SK-N-SH (cell line): ENCODE measurements around the gene JAZF1. TPM values are rescaled to one million over a fixed set of nuclear protein-coding genes. Genes with fewer than 3 reads are reported as not detected.

Experiments used
- CTCF ChIA-PET: fragments of 300-600, 350-600 bp; formaldehyde crosslinking; extraction: SDS; loops from one replicate; lab custom pipeline; 2021; lab: Yijun Ruan, JAX
- POLR2A ChIA-PET: fragments of 350-600 bp; sonication (Branson Sonifier 250); formaldehyde crosslinking; extraction: SDS; loops from one replicate; lab custom pipeline; 2020; ENCODE audit warnings: antibody characterized with exemption, inconsistent platforms; lab: Yijun Ruan, JAX
- DNase-seq: peaks from one replicate; pipeline ENCODE4 v3.0.0; 2012
- H2AFZ ChIP-seq: fragments of 200-600 bp; sonication (generic); 2 replicates; pipeline ENCODE4 v1.8.1; 2016; ENCODE audit warnings: antibody characterized with exemption, mild to moderate bottlenecking, low read depth
- H3F3A ChIP-seq: fragments of 200-600 bp; sonication (generic); replicated peaks from 2 replicates; pipeline ENCODE3; 2016; ENCODE audit warnings: antibody characterized with exemption, mild to moderate bottlenecking; ENCODE audit not compliant: insufficient read depth
- H3K27ac ChIP-seq, 2 experiments: fragments of 200-500 bp in 1 of 2; fragments of 200-600 bp in 1 of 2; sonication (Bioruptor generic) in 1 of 2; sonication (generic), shearing (Covaris generic) in 1 of 2; 2 replicates each; pipeline versions ENCODE4 v1.5.1 to v1.6.1; 2014 to 2016; ENCODE audit warnings: low read depth in 2 of 2, inconsistent platforms in 1 of 2, low read length in 1 of 2, mild to moderate bottlenecking in 1 of 2, mixed read lengths in 1 of 2
- H3K27me3 ChIP-seq: fragments of 200-600 bp; sonication (generic), shearing (Covaris generic); 2 replicates; pipeline ENCODE4 v1.6.1; 2016; ENCODE audit warnings: mixed run types; ENCODE audit not compliant: insufficient read depth
- H3K36me3 ChIP-seq, 2 experiments: fragments of 200-500 bp in 1 of 2; fragments of 200-600 bp in 1 of 2; sonication (Bioruptor generic) in 1 of 2; sonication (generic) in 1 of 2; replicated peaks in 1 of 2; 2 replicates each; pipeline versions ENCODE3 to v1.5.1; 2014 to 2016; ENCODE audit warnings: low read length in 1 of 2, mild to moderate bottlenecking in 1 of 2; ENCODE audit not compliant: insufficient read depth in 2 of 2, control insufficient read depth in 1 of 2
- H3K4me1 ChIP-seq, 2 experiments: fragments of 200-500 bp in 1 of 2; fragments of 200-600 bp in 1 of 2; sonication (Bioruptor generic) in 1 of 2; sonication (generic), shearing (Covaris generic) in 1 of 2; 2 replicates each; pipeline versions ENCODE4 v1.5.1 to v1.6.1; 2014 to 2016; ENCODE audit warnings: low read depth in 1 of 2, low read length in 1 of 2, mixed run types in 1 of 2; ENCODE audit not compliant: insufficient read depth in 2 of 2, control insufficient read depth in 1 of 2
- H3K4me2 ChIP-seq: fragments of 200-600 bp; sonication (generic), shearing (Covaris generic); 2 replicates; pipeline ENCODE4 v1.6.1; 2017; ENCODE audit warnings: mixed run types
- H3K4me3 ChIP-seq, 2 experiments: fragments of 200-500 bp in 1 of 2; fragments of 200-600 bp in 1 of 2; sonication (Bioruptor generic) in 1 of 2; sonication (generic), shearing (Covaris generic) in 1 of 2; 2 replicates each; pipeline versions ENCODE4 v1.5.1 to v1.8.1; 2014 to 2016; ENCODE audit warnings: low read depth in 2 of 2, inconsistent platforms in 1 of 2, low read length in 1 of 2, mild to moderate bottlenecking in 1 of 2, mixed read lengths in 1 of 2, moderate library complexity in 1 of 2
- H3K79me2 ChIP-seq: fragments of 200-600 bp; sonication (generic); 2 replicates; pipeline ENCODE4 v1.8.1; 2017; ENCODE audit warnings: mild to moderate bottlenecking; ENCODE audit not compliant: insufficient read depth
- H3K9ac ChIP-seq: fragments of 200-600 bp; sonication (generic); 2 replicates; pipeline ENCODE4 v1.6.1; 2017; ENCODE audit warnings: mixed run types
- H3K9me2 ChIP-seq: fragments of 200-600 bp; sonication (generic); 2 replicates; pipeline ENCODE4 v1.6.1; 2017; ENCODE audit warnings: mixed run types
- H3K9me3 ChIP-seq: fragments of 200-600 bp; sonication (generic); 2 replicates; pipeline ENCODE4 v1.6.1; 2017; ENCODE audit warnings: mixed run types, mild to moderate bottlenecking, moderate library complexity
- H4K20me1 ChIP-seq: fragments of 200-600 bp; sonication (generic); 2 replicates; pipeline ENCODE4 v1.6.1; 2017; ENCODE audit warnings: mild to moderate bottlenecking, mixed run types; ENCODE audit not compliant: insufficient read depth
- CHD2 ChIP-seq: fragments of 150-350 bp; IDR thresholded peaks from 2 replicates; pipeline ENCODE4 v1.6.1; 2018; ENCODE audit warnings: low read length; ENCODE audit not compliant: partially characterized antibody
- ELF1 ChIP-seq: IDR thresholded peaks from 2 replicates; pipeline ENCODE4 v1.4.0; 2012
- EP300 ChIP-seq, 2 experiments: IDR thresholded peaks; 2 replicates each; pipeline versions ENCODE4 v1.4.0 to v1.6.1; 2012; ENCODE audit warnings: borderline replicate concordance in 1 of 2, low read depth in 1 of 2, low read length in 1 of 2
- EZH2phosphoT487 ChIP-seq: fragments of 200-600 bp; sonication (generic); IDR thresholded peaks from 2 replicates; pipeline ENCODE4 v1.6.1; 2017; ENCODE audit warnings: low read depth, mixed run types, mild to moderate bottlenecking, antibody characterized with exemption, moderate library complexity, borderline replicate concordance
- FOXJ3 ChIP-seq: sonication (generic); formaldehyde crosslinking; IDR thresholded peaks from 2 replicates; pipeline ENCODE4 v1.5.1; 2020; ENCODE audit warnings: mild to moderate bottlenecking, missing genetic modification reagents
- GABPA ChIP-seq: IDR thresholded peaks from 2 replicates; pipeline ENCODE4 v1.4.0; 2012; ENCODE audit warnings: low read depth, mild to moderate bottlenecking
- MAX ChIP-seq: IDR thresholded peaks from 2 replicates; pipeline ENCODE4 v1.4.0; 2012; ENCODE audit warnings: low read depth
- MEF2A ChIP-seq: IDR thresholded peaks from 2 replicates; pipeline ENCODE4 v1.4.0; 2012; ENCODE audit warnings: low read depth, borderline replicate concordance
- NFIC ChIP-seq: IDR thresholded peaks from 2 replicates; pipeline ENCODE4 v1.4.0; 2012; ENCODE audit warnings: borderline replicate concordance
- PBX3 ChIP-seq: IDR thresholded peaks from 2 replicates; pipeline ENCODE4; 2012
- RAD21 ChIP-seq: IDR thresholded peaks from 2 replicates; pipeline ENCODE4 v1.6.1; 2012; ENCODE audit warnings: mild to moderate bottlenecking, low read length
- RCOR1 ChIP-seq: fragments of 150-350 bp; IDR thresholded peaks from 2 replicates; pipeline ENCODE4 v1.6.1; 2017; ENCODE audit warnings: antibody characterized with exemption, low read length
- SMC3 ChIP-seq: IDR thresholded peaks from 2 replicates; pipeline ENCODE4 v1.6.1; 2012; ENCODE audit warnings: low read depth, low read length, improper control_type of control experiment
- TAF1 ChIP-seq: IDR thresholded peaks from 2 replicates; pipeline ENCODE4 v1.6.1; 2012; ENCODE audit warnings: low read depth, mild to moderate bottlenecking, low read length, moderate library complexity, borderline replicate concordance
- TEAD4 ChIP-seq: IDR thresholded peaks from 2 replicates; pipeline ENCODE4 v1.4.0; 2012; ENCODE audit warnings: mild to moderate bottlenecking, borderline replicate concordance; ENCODE audit not compliant: insufficient read depth
- USF1 ChIP-seq: IDR thresholded peaks from 2 replicates; pipeline ENCODE4 v1.4.0; 2012; ENCODE audit warnings: low read depth, borderline replicate concordance
- WGBS: methylation state at CpG from one replicate; pipeline ENCODE4 v1.1.6; 2017; ENCODE audit warnings: low lambda C conversion rate; 5-methylcytosine and 5-hydroxymethylcytosine counted together
- polyA plus RNA-seq, 3 experiments: library from polyadenylated mRNA; depleted of rRNA; stranded (reverse); fragments of >200 nt; gene quantifications; 2 replicates each; pipeline ENCODE4 v1.2.3, GENCODE V29; 2012
- TF ChIP-seq, protein P1 (sequence below): IDR thresholded peaks from 2 replicates; pipeline ENCODE4 v1.6.1; 2012; ENCODE audit warnings: mild to moderate bottlenecking, low read depth, low read length, moderate library complexity
- TF ChIP-seq, protein P2 (sequence below): fragments of 200-600 bp; sonication (generic); IDR thresholded peaks from 2 replicates; pipeline ENCODE4 v1.6.1; 2017; ENCODE audit warnings: antibody characterized with exemption, mild to moderate bottlenecking, moderate library complexity
- TF ChIP-seq, protein P3 (sequence below): fragments of 150-350 bp; IDR thresholded peaks from 2 replicates; pipeline ENCODE4 v1.6.1; 2017; ENCODE audit warnings: antibody characterized with exemption, low read length, low read depth, borderline replicate concordance
- TF ChIP-seq, protein P4 (sequence below): fragments of 150-350 bp; IDR thresholded peaks from 2 replicates; pipeline ENCODE4 v1.6.1; 2016; ENCODE audit warnings: mild to moderate bottlenecking, low read depth, low read length

JAZF1 gene
- polyA plus RNA-seq, 1 of the 3 experiments (the other 2 are of a cell fraction), result 1.7 TPM

- TF ChIP-seq USF1, result no peak
- TF ChIP-seq, protein P1, sequence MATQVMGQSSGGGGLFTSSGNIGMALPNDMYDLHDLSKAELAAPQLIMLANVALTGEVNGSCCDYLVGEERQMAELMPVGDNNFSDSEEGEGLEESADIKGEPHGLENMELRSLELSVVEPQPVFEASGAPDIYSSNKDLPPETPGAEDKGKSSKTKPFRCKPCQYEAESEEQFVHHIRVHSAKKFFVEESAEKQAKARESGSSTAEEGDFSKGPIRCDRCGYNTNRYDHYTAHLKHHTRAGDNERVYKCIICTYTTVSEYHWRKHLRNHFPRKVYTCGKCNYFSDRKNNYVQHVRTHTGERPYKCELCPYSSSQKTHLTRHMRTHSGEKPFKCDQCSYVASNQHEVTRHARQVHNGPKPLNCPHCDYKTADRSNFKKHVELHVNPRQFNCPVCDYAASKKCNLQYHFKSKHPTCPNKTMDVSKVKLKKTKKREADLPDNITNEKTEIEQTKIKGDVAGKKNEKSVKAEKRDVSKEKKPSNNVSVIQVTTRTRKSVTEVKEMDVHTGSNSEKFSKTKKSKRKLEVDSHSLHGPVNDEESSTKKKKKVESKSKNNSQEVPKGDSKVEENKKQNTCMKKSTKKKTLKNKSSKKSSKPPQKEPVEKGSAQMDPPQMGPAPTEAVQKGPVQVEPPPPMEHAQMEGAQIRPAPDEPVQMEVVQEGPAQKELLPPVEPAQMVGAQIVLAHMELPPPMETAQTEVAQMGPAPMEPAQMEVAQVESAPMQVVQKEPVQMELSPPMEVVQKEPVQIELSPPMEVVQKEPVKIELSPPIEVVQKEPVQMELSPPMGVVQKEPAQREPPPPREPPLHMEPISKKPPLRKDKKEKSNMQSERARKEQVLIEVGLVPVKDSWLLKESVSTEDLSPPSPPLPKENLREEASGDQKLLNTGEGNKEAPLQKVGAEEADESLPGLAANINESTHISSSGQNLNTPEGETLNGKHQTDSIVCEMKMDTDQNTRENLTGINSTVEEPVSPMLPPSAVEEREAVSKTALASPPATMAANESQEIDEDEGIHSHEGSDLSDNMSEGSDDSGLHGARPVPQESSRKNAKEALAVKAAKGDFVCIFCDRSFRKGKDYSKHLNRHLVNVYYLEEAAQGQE, result no peak
- TF ChIP-seq, all 33 proteins: peak for 0
Observed at GRCh38 chr7:28199021-28199510, 18.5 kb upstream of the JAZF1 start (continued).

- no peak overlapping the region for H3K4me3 ChIP-seq
- H3K27me3 ChIP-seq, result no peaks in the 10 kb centered on the region
- POLR2A ChIA-PET, result no interaction called here
- peaks cover 0 to 2% of the 10 kb centered on the region in 2 experiments; a peak in 1 of 4 replicates for H3K4me1 ChIP-seq
- H3K79me2 ChIP-seq, result no peaks in the 10 kb centered on the region
- no peak overlapping the region for H2AFZ ChIP-seq
- no peaks in the 10 kb centered on the region for H3K36me3 ChIP-seq
- no peaks in the 10 kb centered on the region for H3K9me3 ChIP-seq
- no peaks in the 10 kb centered on the region for H4K20me1 ChIP-seq
- DNase-seq, result no peak
- no peaks in the 10 kb centered on the region for H3F3A ChIP-seq
- WGBS, result 54% methylated on average over 4 of the region's 4 CpGs
- H3K9ac ChIP-seq, result no peak overlapping the region
- H3K9me2 ChIP-seq, result no peaks in the 10 kb centered on the region
- H3K4me2 ChIP-seq, result no peak overlapping the region
- CTCF ChIA-PET, result interaction anchor here (0.6 to 1.2 kb wide), 3 partner anchors 10 to 387 kb away, joined by 3 to 4 read pairs (median 4); no protein-coding TSS in a partner anchor
- H3K27ac ChIP-seq, result no peak overlapping the region
- TF ChIP-seq EP300 (IDR thresholded peaks at IDR 0.05; ENCODE audit: borderline replicate concordance in 1 of 2, low read depth in 1 of 2, low read length in 1 of 2), result no peak
- TF ChIP-seq MAX, result no peak
- TF ChIP-seq RAD21, result no peak
- TF ChIP-seq CHD2, result no peak
- no peak for TF ChIP-seq RCOR1
- TF ChIP-seq, protein P2, sequence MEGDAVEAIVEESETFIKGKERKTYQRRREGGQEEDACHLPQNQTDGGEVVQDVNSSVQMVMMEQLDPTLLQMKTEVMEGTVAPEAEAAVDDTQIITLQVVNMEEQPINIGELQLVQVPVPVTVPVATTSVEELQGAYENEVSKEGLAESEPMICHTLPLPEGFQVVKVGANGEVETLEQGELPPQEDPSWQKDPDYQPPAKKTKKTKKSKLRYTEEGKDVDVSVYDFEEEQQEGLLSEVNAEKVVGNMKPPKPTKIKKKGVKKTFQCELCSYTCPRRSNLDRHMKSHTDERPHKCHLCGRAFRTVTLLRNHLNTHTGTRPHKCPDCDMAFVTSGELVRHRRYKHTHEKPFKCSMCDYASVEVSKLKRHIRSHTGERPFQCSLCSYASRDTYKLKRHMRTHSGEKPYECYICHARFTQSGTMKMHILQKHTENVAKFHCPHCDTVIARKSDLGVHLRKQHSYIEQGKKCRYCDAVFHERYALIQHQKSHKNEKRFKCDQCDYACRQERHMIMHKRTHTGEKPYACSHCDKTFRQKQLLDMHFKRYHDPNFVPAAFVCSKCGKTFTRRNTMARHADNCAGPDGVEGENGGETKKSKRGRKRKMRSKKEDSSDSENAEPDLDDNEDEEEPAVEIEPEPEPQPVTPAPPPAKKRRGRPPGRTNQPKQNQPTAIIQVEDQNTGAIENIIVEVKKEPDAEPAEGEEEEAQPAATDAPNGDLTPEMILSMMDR, result no peak
- no peak for TF ChIP-seq NFIC
- no peak for TF ChIP-seq TEAD4
- no peak for TF ChIP-seq EZH2phosphoT487
- TF ChIP-seq TAF1, result no peak
- TF ChIP-seq ELF1, result no peak
- no peak for TF ChIP-seq SMC3
- no peak for TF ChIP-seq GABPA
- TF ChIP-seq PBX3, result no peak
- TF ChIP-seq, protein P3, sequence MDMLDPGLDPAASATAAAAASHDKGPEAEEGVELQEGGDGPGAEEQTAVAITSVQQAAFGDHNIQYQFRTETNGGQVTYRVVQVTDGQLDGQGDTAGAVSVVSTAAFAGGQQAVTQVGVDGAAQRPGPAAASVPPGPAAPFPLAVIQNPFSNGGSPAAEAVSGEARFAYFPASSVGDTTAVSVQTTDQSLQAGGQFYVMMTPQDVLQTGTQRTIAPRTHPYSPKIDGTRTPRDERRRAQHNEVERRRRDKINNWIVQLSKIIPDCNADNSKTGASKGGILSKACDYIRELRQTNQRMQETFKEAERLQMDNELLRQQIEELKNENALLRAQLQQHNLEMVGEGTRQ, result no peak
- TF ChIP-seq MEF2A, result no peak
- TF ChIP-seq, protein P4, sequence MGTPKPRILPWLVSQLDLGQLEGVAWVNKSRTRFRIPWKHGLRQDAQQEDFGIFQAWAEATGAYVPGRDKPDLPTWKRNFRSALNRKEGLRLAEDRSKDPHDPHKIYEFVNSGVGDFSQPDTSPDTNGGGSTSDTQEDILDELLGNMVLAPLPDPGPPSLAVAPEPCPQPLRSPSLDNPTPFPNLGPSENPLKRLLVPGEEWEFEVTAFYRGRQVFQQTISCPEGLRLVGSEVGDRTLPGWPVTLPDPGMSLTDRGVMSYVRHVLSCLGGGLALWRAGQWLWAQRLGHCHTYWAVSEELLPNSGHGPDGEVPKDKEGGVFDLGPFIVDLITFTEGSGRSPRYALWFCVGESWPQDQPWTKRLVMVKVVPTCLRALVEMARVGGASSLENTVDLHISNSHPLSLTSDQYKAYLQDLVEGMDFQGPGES, result no peak
- TF ChIP-seq FOXJ3 (CRISPR knock-in tag), result no peak
Observed at GRCh38 chr7:28195910-28196620, 15.5 kb upstream of the JAZF1 start.
